CD4-positive, CD25-positive, alpha-beta regulatory T cell (primary cell): ENCODE results near the gene CYBC1. TPM values are rescaled to one million over a fixed set of nuclear protein-coding genes. Genes with fewer than 3 reads are reported as not detected.
"Not testable (repeated sequence)": the region's sequence is repeated elsewhere in the genome, so short reads cannot be mapped to it uniquely, and the experiment has no call there.

Experiments
- ATAC-seq, 2 donors: fragments of 150-1000 bp; cut with Tn5 transposase; one replicate each; pipeline ENCODE4 v1.10.0; 2021; ENCODE audit warnings: low read depth in 2 of 2, moderate number of reproducible peaks in 2 of 2, moderate library complexity in 1 of 2
- DNase-seq, 3 donors: peaks; one replicate each; pipeline versions ENCODE4 v3.0.0 to v3.0.0-alpha.2; 2012 to 2022; ENCODE audit warnings: mixed read lengths in 1 of 3
- H3K27ac ChIP-seq: one replicate; pipeline ENCODE4 v1.7.0; 2013; ENCODE audit warnings: mild to moderate bottlenecking, low read length; ENCODE audit not compliant: insufficient read depth, poor library complexity, severe bottlenecking
- H3K27me3 ChIP-seq: one replicate; pipeline ENCODE4 v1.7.0; 2013; ENCODE audit warnings: low read length; ENCODE audit not compliant: control insufficient read depth, insufficient read depth
- H3K36me3 ChIP-seq: one replicate; pipeline ENCODE4 v1.7.0; 2013; ENCODE audit warnings: mild to moderate bottlenecking, low read length, moderate library complexity; ENCODE audit not compliant: control insufficient read depth, insufficient read depth
- H3K4me1 ChIP-seq: 2 replicates; pipeline ENCODE4 v1.7.0; 2013; ENCODE audit warnings: mild to moderate bottlenecking, low read length; ENCODE audit not compliant: insufficient read depth, control insufficient read depth, poor library complexity, severe bottlenecking
- H3K4me3 ChIP-seq: one replicate; pipeline ENCODE4 v1.7.0; 2013; ENCODE audit warnings: low read depth, mild to moderate bottlenecking, low read length, moderate library complexity
- H3K9me3 ChIP-seq, 2 experiments: 1 replicate in 1 of 2; 2 replicates in 1 of 2; pipeline ENCODE4 v1.7.0; 2013; ENCODE audit warnings: low read length in 2 of 2, mild to moderate bottlenecking in 1 of 2, moderate library complexity in 1 of 2; ENCODE audit not compliant: control insufficient read depth in 2 of 2
- H3K27ac Mint-ChIP-seq, 3 donors: one replicate each; pipeline ENCODE4 v1.8.0; 2020 to 2022; ENCODE audit warnings: mild to moderate bottlenecking in 3 of 3, mixed read lengths in 3 of 3, moderate library complexity in 2 of 3
- H3K27me3 Mint-ChIP-seq: one replicate; pipeline ENCODE4 v1.8.0; 2022; ENCODE audit warnings: mild to moderate bottlenecking, mixed read lengths
- H3K36me3 Mint-ChIP-seq: one replicate; pipeline ENCODE4 v1.8.0; 2020; ENCODE audit warnings: mixed read lengths
- H3K4me1 Mint-ChIP-seq, 4 donors: one replicate each; pipeline ENCODE4 v1.8.0; 2020 to 2022; ENCODE audit warnings: mixed read lengths in 4 of 4, mild to moderate bottlenecking in 1 of 4
- H3K4me3 Mint-ChIP-seq, 4 donors: one replicate each; pipeline ENCODE4 v1.8.0; 2020 to 2022; ENCODE audit warnings: mild to moderate bottlenecking in 4 of 4, mixed read lengths in 4 of 4, moderate library complexity in 3 of 4
- H3K9me3 Mint-ChIP-seq, 7 donors: one replicate each; pipeline ENCODE4 v1.8.0; 2020 to 2022; ENCODE audit warnings: mixed read lengths in 7 of 7, mild to moderate bottlenecking in 3 of 7, moderate library complexity in 2 of 7
- polyA plus RNA-seq, 4 donors: library from polyadenylated mRNA; unstranded; fragments of 300-500 nt; fragmentation: Illumina TruSeq; gene quantifications; one replicate each; pipeline ENCODE4 v1.2.3, GENCODE V29; 2021
- total RNA-seq: library from RNA; stranded (reverse); gene quantifications from one replicate; pipeline ENCODE4 v1.2.3, GENCODE V29; 2022

Gene CYBC1
- total and polyA plus RNA-seq, 5 donors from 2014 or later, result 155 to 230 (median 196) TPM

GRCh38 chr17:82415336-82415735, 35.2 kb downstream of the CYBC1 start:
- no peak for DNase-seq
- Histone ChIP-seq H3K4me3 (no peak overlapping the region), H3K9me3 (no peaks in the 10 kb centered on the region), H3K36me3 (peaks cover 2% of the 10 kb centered on the region), H3K27ac (no peak overlapping the region), H3K27me3 (no peaks in the 10 kb centered on the region), H3K4me1 (peaks cover 29% of the 10 kb centered on the region)
- Mint-ChIP-seq H3K36me3 (peaks cover 12% of the 10 kb centered on the region), H3K27ac (peak overlapping the region in 1 of 3 donors; percentile 66), H3K9me3 (no peaks in the 10 kb centered on the region), H3K27me3 (no peaks in the 10 kb centered on the region), H3K4me3 (peak overlapping the region in 1 of 4 donors; percentile 30), H3K4me1 (peaks cover 15 to 28% (median 16%) of the 10 kb centered on the region in 4 donors)
- ATAC-seq, result no peak

DNA sequence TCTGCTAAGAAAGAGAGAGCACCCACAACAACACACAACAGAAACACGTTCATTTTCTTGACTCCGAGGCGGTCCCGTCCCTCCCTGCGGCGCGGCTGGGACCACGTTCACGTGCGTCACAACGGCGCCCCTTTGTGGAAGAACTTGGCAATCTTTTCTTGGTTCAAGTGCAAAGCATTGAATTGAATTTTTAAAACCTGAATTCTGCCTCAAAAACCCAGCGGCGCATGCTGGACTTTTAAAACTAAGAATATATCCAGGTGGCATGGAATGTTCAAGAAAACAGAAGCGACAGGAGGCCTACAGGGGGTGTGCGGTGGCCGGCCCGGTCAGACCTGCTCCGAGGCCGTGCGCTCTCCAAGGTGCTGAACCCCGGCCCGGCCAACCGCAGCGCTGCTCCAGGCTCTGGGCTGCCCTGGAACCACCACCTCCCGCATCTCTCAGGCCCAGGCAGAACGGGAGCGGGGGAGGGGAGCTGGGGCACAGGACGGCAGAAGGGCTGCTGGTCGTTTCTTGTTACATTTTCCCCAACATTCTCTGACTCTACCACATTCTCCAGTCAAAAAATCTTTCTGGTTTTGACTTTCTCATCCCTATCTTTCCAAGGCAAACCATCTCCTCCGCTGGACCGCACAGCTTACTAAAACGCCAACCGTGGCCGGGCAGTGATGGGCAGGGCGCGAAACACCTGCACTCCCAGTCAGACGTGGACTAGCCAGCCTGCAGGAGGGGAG, 35.8 kb downstream of the CYBC1 start:
- no peaks in the 10 kb centered on the region for H3K27me3 Mint-ChIP-seq
- Histone ChIP-seq H3K4me1 (peaks cover 25% of the 10 kb centered on the region), H3K27ac (no peak overlapping the region), H3K4me3 (no peak overlapping the region), H3K9me3 (no peaks in the 10 kb centered on the region), H3K36me3 (peaks cover 2% of the 10 kb centered on the region), H3K27me3 (no peaks in the 10 kb centered on the region)
- peaks cover 11 to 23% (median 13%) of the 10 kb centered on the region in 4 donors for H3K4me1 Mint-ChIP-seq
- DNase-seq (peak; percentile 42 to 83 (median 71)), ATAC-seq (no peak)
- no peaks in the 10 kb centered on the region for H3K9me3 Mint-ChIP-seq
- peaks cover 9% of the 10 kb centered on the region for H3K36me3 Mint-ChIP-seq
- no peak overlapping the region for H3K27ac Mint-ChIP-seq
- peak overlapping the region in 2 of 4 donors; percentile 30 to 62 for H3K4me3 Mint-ChIP-seq

- peaks cover 16% of the 10 kb centered on the region for H3K36me3 Mint-ChIP-seq
- peaks cover 7% of the 10 kb centered on the region for H3K36me3 ChIP-seq
Observed at GRCh38 chr17:82412535-82413520, 37.7 kb downstream of the CYBC1 start.

DNA sequence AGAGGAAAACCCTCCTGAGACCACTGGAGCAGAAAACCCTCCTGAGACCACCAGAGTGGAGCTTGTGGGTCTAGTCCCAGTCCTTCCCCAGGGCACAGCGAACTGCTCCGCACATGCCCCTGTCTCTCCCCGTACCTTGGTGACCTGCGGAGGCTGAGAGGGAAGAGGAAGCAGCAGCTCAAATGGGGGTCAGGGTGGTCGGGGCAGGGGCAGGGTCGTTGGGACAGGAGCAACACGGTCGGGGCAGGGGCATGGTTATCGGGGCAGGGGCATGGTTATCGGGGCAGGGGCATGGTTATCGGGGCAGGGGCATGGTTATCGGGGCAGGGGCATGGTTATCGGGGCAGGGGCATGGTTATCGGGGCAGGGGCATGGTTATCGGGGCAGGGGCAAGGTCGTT, 38.5 kb downstream of the CYBC1 start:
- not testable (repeated sequence) for DNase-seq, ATAC-seq, H3K4me3 Mint-ChIP-seq, H3K4me3 ChIP-seq, H3K9me3 Mint-ChIP-seq, H3K27me3 Mint-ChIP-seq, H3K27me3 ChIP-seq, H3K4me1 ChIP-seq, H3K9me3 ChIP-seq, H3K36me3 ChIP-seq, H3K27ac Mint-ChIP-seq, H3K27ac ChIP-seq
- peaks cover 5 to 15% (median 8%) of the 10 kb centered on the region in 4 donors for H3K4me1 Mint-ChIP-seq
- H3K36me3 Mint-ChIP-seq, result peaks cover 16% of the 10 kb centered on the region

More at GRCh38 chr17:82412535-82413520, 37.7 kb downstream of the CYBC1 start:
- Mint-ChIP-seq H3K4me3 (no peak overlapping the region), H3K9me3 (no peaks in the 10 kb centered on the region), H3K27me3 (no peaks in the 10 kb centered on the region), H3K27ac (peak overlapping the region in 1 of 3 donors; percentile 74), H3K4me1 (peaks cover 5 to 15% (median 8%) of the 10 kb centered on the region in 4 donors)
- no peak overlapping the region for H3K4me3 ChIP-seq
- DNase-seq, result no peak
- H3K27me3 ChIP-seq, result no peaks in the 10 kb centered on the region
- peaks cover 11% of the 10 kb centered on the region for H3K4me1 ChIP-seq
- H3K27ac ChIP-seq, result no peak overlapping the region
- ATAC-seq, result no peak
- no peaks in the 10 kb centered on the region for H3K9me3 ChIP-seq

GRCh38 chr17:82411396-82412053, 39.0 kb downstream of the CYBC1 start:
- Histone ChIP-seq H3K9me3 (no peaks in the 10 kb centered on the region), H3K27ac (no peak overlapping the region), H3K36me3 (peaks cover 7% of the 10 kb centered on the region), H3K4me1 (peaks cover 7% of the 10 kb centered on the region), H3K4me3 (no peak overlapping the region), H3K27me3 (no peaks in the 10 kb centered on the region)
- Mint-ChIP-seq H3K27ac (no peak overlapping the region), H3K27me3 (no peaks in the 10 kb centered on the region), H3K9me3 (no peaks in the 10 kb centered on the region), H3K36me3 (peaks cover 16% of the 10 kb centered on the region), H3K4me1 (peaks cover 5 to 15% (median 8%) of the 10 kb centered on the region in 4 donors), H3K4me3 (no peak overlapping the region)
- DNase-seq (no peak), ATAC-seq (no peak)

DNA sequence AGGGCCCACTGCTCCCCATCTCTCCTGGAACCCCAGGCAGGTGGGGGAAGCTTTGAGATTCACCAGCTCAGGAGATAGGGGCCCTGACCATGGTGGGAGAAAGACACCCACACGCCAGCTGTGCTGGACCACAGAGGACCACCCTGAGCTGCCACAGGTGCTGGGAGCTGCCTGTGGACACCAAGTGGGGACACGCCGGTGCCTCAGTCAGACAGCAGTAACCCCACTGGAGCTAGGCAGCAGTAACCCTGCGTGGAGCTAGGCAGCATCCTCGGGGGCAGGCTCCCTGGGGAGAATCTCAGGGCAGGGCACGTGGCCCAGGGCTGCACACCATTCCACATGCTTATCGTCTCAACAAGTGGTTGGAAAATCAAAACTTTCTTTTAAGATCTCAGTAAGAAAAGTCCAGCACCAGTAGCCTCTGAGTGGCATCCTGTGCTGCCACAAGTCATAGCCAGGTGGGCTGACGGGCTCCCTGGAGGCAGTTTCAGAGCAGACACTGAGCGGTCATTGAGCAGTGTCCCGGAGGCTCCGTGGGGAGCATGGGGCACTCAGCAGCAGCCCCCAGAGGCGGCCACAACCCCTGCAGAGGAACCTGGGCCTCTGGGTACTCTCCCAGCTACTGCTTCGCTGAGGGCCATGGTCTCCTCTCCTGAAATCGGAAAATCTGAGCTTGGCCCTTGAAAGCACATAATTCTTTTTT, 40.4 kb downstream of the CYBC1 start:
- Histone ChIP-seq H3K27ac (no peak overlapping the region), H3K36me3 (peaks cover 7% of the 10 kb centered on the region), H3K27me3 (no peaks in the 10 kb centered on the region), H3K4me3 (no peak overlapping the region), H3K9me3 (no peaks in the 10 kb centered on the region), H3K4me1 (peaks cover 7% of the 10 kb centered on the region)
- ATAC-seq, result no peak
- no peaks in the 10 kb centered on the region for H3K27me3 Mint-ChIP-seq
- no peak for DNase-seq
- H3K36me3 Mint-ChIP-seq, result peaks cover 16% of the 10 kb centered on the region
- no peaks in the 10 kb centered on the region for H3K9me3 Mint-ChIP-seq
- no peak overlapping the region for H3K4me3 Mint-ChIP-seq
- H3K4me1 Mint-ChIP-seq, result peaks cover 5 to 12% (median 7%) of the 10 kb centered on the region in 4 donors
- peak overlapping the region in 1 of 3 donors; percentile 15 for H3K27ac Mint-ChIP-seq

GRCh38 chr17:82408938-82409318, 41.6 kb downstream of the CYBC1 start:
- Histone ChIP-seq H3K27ac (no peak overlapping the region), H3K27me3 (no peaks in the 10 kb centered on the region), H3K4me1 (no peaks in the 10 kb centered on the region), H3K4me3 (no peak overlapping the region), H3K9me3 (no peaks in the 10 kb centered on the region), H3K36me3 (peaks cover 7% of the 10 kb centered on the region)
- H3K4me1 Mint-ChIP-seq, result peaks cover 0 to 4% (median under 1%) of the 10 kb centered on the region in 4 donors
- H3K27ac Mint-ChIP-seq, result no peak overlapping the region
- ATAC-seq (no peak), DNase-seq (no peak)
- H3K36me3 Mint-ChIP-seq, result peaks cover 13% of the 10 kb centered on the region
- no peak overlapping the region for H3K4me3 Mint-ChIP-seq
- H3K9me3 Mint-ChIP-seq, result no peaks in the 10 kb centered on the region
- no peaks in the 10 kb centered on the region for H3K27me3 Mint-ChIP-seq
